Uterus (tissue), 2 donors: Measurements from ENCODE around the gene TMEM109.

ENCODE experiments used
- CTCF ChIP-seq, 4 experiments: fragments of 200-600 bp in 2 of 4; fragments of 450-650 bp in 2 of 4; sonication (generic) in 2 of 4; IDR thresholded peaks; one replicate each; pipeline ENCODE4 v1.5.1; 2016 to 2019; ENCODE audit warnings: antibody characterized with exemption in 4 of 4, mild to moderate bottlenecking in 2 of 4, moderate library complexity in 1 of 4
- POLR2A ChIP-seq, 2 donors: fragments of 450-650 bp; IDR thresholded peaks; one replicate each; pipeline ENCODE4 v1.6.1; 2016; ENCODE audit warnings: antibody characterized with exemption in 2 of 2, mild to moderate bottlenecking in 1 of 2, moderate library complexity in 1 of 2

- TF ChIP-seq CTCF (IDR thresholded peaks at IDR 0.05) (no peak), POLR2A (IDR thresholded peaks at IDR 0.05) (no peak)
Observed at GRCh38 chr11:60925868-60926267, 11.9 kb downstream of the TMEM109 start.
